Heart right ventricle (tissue), 16 donors: ENCODE data around the gene PID1. TPM values are rescaled to one million over a fixed set of nuclear protein-coding genes. Genes with fewer than 3 reads are reported as not detected.

ENCODE experiments used
- ATAC-seq, 8 donors: fragments of 200-7000 bp; cut with Tn5 transposase; one replicate each; pipeline ENCODE4 v1.9.1; 2020; ENCODE audit warnings: mild to moderate bottlenecking in 8 of 8, moderate library complexity in 8 of 8, moderate number of reproducible peaks in 1 of 8
- DNase-seq, 2 donors: peaks; one replicate each; pipeline ENCODE4 v3.0.0-alpha.2; 2020
- H3K27ac ChIP-seq, 10 donors: fragments of 200-600 bp; sonication (generic) in 2 of 10; one replicate each; pipeline versions ENCODE4 v1.5.0 to v1.8.0; 2020 to 2022; ENCODE audit warnings: mild to moderate bottlenecking in 3 of 10
- H3K27me3 ChIP-seq, 7 donors: fragments of 200-600 bp; one replicate each; pipeline ENCODE4 v1.8.0; 2021 to 2022; ENCODE audit warnings: mild to moderate bottlenecking in 2 of 7
- H3K36me3 ChIP-seq, 9 donors: fragments of 200-600 bp; sonication (generic) in 1 of 9; one replicate each; pipeline versions ENCODE4 v1.5.0 to v1.8.0; 2020 to 2022; ENCODE audit warnings: mild to moderate bottlenecking in 2 of 9
- H3K4me1 ChIP-seq, 9 donors: fragments of 200-600 bp; sonication (generic) in 1 of 9; one replicate each; pipeline versions ENCODE4 v1.5.0 to v1.8.0; 2020 to 2022; ENCODE audit warnings: mild to moderate bottlenecking in 4 of 9
- H3K4me3 ChIP-seq, 10 donors: fragments of 200-600 bp; sonication (generic) in 2 of 10; one replicate each; pipeline versions ENCODE4 v1.5.0 to v1.8.0; 2020 to 2022; ENCODE audit warnings: mild to moderate bottlenecking in 7 of 10, moderate library complexity in 2 of 10
- H3K9me3 ChIP-seq, 11 donors: fragments of 200-600 bp in 10 of 11; sonication (generic) in 2 of 11; one replicate each; pipeline versions ENCODE4 v1.5.0 to v1.8.0; 2013 to 2022; ENCODE audit warnings: mild to moderate bottlenecking in 2 of 11, control low read depth in 1 of 11, moderate library complexity in 1 of 11
- CTCF ChIP-seq, 9 donors: fragments of 200-600 bp; sonication (generic) in 2 of 9; IDR thresholded peaks; one replicate each; pipeline versions ENCODE4 v1.5.0 to v1.8.0; 2021 to 2022; ENCODE audit warnings: antibody characterized with exemption in 9 of 9, mild to moderate bottlenecking in 5 of 9, moderate library complexity in 1 of 9
- WGBS, 2 donors: extraction: QIAGEN DNeasy Blood & Tissue Kit; methylation state at CpG; one replicate each; pipeline ENCODE4 v1.1.7; 2013; ENCODE audit warnings: inconsistent platforms in 1 of 2; 5-methylcytosine and 5-hydroxymethylcytosine counted together
- intact Hi-C, 10 donors: fragments of 100-400 bp; cut with DNase I; formaldehyde crosslinking; loops; one replicate each; pipeline versions ENCODE4 v1.11.1 to v1.14.2; 2022
- polyA plus RNA-seq, 2 donors: library from polyadenylated mRNA; stranded (reverse); fragments of 200-250 nt; gene quantifications; one replicate each; pipeline ENCODE4 v1.2.3, GENCODE V29; 2013
- total RNA-seq, 10 donors: library from RNA; stranded (reverse); fragmentation: NEBNext Ultra II Directional in 3 of 10; extraction: Animal tissue kit (Norgen Biotek cat#: 25700) in 3 of 10; gene quantifications; one replicate each; pipeline versions ENCODE4 v1.2.1 to v1.2.4, GENCODE V29; 2021 to 2023
- donor health status: Arrhythmogenic right ventricular cardiomyopathy.
- donor health status: ischemic (EF 13 %, LVEDD 7.1; RV severe dilation, severe dysfunction).
- donor health status: healthy with polysubstance abuse.
- donor health status: DM: no; HTN: yes; CAD: no.
- donor health status: DM: no; HTN: no; CAD: no.
- donor health status: ischemic (EF 25% LVEDD 6.9; RV normal size, moderate dysfunction).
- donor health status: ischemic (EF 25% LVEDD 5.7; RV mildly dilated, moderate dysfunction).
- donor health status: healthy.
- donor health status: DM: yes; HTN: yes; CAD: no.
- donor health status: Ischemic cardiomyopathy.
- donor health status: ischemic (EF 35%, LVEDD 5.7; RV mildly dilated, moderate dysfunction).
- donor health status: nonischemic (EF 11% LVEDD 7.7; RV severe dilation, severe dysfunction).
- donor health status: DM: yes; HTN: yes; CAD: no.
- donor health status: PGD.
- donor health status: ischemic (EF 29% LVEDD 5.4; RV normal size, mild dysfunction).
- donor health status: nonischemic (EF 23%, LVEDD 6.1; RV moderate dilation, normal function).

Gene PID1
- total and polyA plus RNA-seq, 12 donors, result 3.6 to 12.0 (median 6.1) TPM

DNA sequence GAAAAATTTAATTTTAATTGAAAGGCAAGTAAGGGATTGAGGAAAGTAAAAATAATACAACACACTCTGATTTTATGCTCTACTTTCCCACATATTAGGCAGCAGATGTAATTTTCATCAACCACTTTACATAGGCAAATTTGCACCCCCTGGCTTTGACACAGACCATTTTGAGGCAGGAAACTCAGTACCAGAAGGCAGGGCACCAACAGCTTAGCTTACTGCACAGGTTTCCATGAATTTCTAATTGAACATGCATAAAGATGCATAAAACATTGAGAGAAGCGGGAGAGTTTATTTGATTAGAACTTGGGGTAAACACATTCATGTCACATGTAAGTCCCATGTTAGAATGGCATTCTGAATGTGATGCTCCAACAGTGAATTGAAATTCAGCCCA is 171.9 kb downstream of the PID1 start:
- ATAC-seq, result no peak
- no peaks in the 10 kb centered on the region for H3K27me3 ChIP-seq
- H3K4me1 ChIP-seq, result peaks cover 0 to 8% (median 0%) of the 10 kb centered on the region in 9 donors
- no peak for DNase-seq
- no peak overlapping the region for H3K4me3 ChIP-seq
- WGBS, 2 donors, result 89 to 96% methylated on average over 1 of the region's 1 CpG
- H3K36me3 ChIP-seq, result no peaks in the 10 kb centered on the region
- H3K9me3 ChIP-seq, result no peaks in the 10 kb centered on the region
- intact Hi-C loops, result no loop called here
- H3K27ac ChIP-seq, result peak overlapping the region in 1 of 10 donors; percentile 40
- TF ChIP-seq CTCF (IDR thresholded peaks at IDR 0.05), result no peak

- Histone ChIP-seq H3K4me1 (peaks cover 0 to 8% (median 0%) of the 10 kb centered on the region in 9 donors), H3K4me3 (no peak overlapping the region), H3K27ac (peak overlapping the region in 1 of 10 donors; percentile 40), H3K9me3 (no peaks in the 10 kb centered on the region), H3K27me3 (no peaks in the 10 kb centered on the region), H3K36me3 (no peaks in the 10 kb centered on the region)
- ATAC-seq (peak in 4 of 8 donors; percentile 11 to 68 (median 60)), DNase-seq (peak in 1 of 2 donors; percentile 15)
- 48 to 62% methylated on average over 6 of the region's 6 CpGs for WGBS, 2 donors
- TF ChIP-seq CTCF (IDR thresholded peaks at IDR 0.05), result no peak
- intact Hi-C loops, result no loop called here
These were observed 172.3 kb downstream of the PID1 start for GRCh38 chr2:229098801-229099200.

DNA sequence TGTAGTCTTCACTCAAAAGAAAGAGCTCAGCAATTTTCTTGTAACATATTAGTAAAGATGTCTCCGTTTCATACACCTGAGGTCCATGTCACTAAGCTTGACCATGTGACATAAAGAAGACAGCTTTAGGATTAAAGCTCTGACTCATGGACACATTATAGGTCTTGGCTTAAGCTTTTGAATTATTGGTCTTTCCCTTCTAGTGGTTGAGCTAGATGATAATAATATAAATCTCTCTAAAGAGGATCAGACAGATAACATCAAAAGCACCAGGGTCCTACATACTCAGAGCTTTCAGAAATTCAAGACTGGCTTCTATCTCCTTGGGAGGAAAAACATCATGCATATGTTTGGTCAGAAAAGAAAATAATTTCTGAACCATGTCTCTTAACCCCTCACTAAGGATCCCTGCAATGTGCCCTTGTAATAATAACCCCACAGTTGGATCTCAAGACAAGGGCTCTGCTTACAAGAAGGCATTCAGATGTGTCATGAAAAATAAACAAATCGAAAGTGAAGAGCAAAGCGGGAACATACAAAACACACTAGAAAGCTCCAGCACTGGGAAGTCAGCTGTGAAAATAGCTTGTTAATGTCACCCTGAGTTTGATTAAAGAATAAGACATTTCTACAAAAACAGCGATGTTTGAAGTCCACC is 174.5 kb downstream of the PID1 start:
- Histone ChIP-seq H3K27me3 (no peaks in the 10 kb centered on the region), H3K4me3 (no peak overlapping the region), H3K27ac (no peak overlapping the region), H3K9me3 (no peaks in the 10 kb centered on the region), H3K4me1 (peaks cover 0 to 8% (median 0%) of the 10 kb centered on the region in 9 donors), H3K36me3 (no peaks in the 10 kb centered on the region)
- ATAC-seq (no peak), DNase-seq (no peak)
- no peak for TF ChIP-seq CTCF (IDR thresholded peaks at IDR 0.05)
- intact Hi-C loops, result no loop called here
- WGBS, 2 donors, result 65 to 76% methylated on average over 4 of the region's 4 CpGs

DNA sequence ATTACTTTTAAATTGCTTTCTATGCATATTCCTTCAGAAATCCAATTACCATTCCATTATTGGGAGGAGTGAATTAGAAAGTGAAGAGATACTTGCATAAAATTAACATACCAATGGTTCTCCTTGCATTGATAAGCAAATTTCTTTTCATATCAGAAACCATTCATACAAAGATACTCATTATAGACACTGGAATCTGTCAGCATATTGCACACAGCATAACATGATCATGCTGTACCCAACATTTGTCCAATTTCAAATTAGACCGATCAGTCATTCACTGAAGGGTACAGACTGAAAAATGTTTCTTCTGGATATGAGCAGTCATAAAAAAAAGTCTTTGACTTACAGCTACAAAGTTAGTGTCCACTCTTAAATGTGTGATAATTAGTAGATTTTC is 175.6 kb downstream of the PID1 start:
- H3K27ac ChIP-seq, result no peak overlapping the region
- no peaks in the 10 kb centered on the region for H3K9me3 ChIP-seq
- no peaks in the 10 kb centered on the region for H3K36me3 ChIP-seq
- DNase-seq (no peak), ATAC-seq (no peak)
- no peaks in the 10 kb centered on the region for H3K27me3 ChIP-seq
- intact Hi-C loops, result no loop called here
- peaks cover 0 to 8% (median 0%) of the 10 kb centered on the region in 9 donors for H3K4me1 ChIP-seq
- H3K4me3 ChIP-seq, result no peak overlapping the region
- no peak for TF ChIP-seq CTCF (IDR thresholded peaks at IDR 0.05)
- 91 to 100% methylated on average over 1 of the region's 1 CpG for WGBS, 2 donors
